Erythroblast (primary cell): Measurements from ENCODE around the gene SLC29A2.

ENCODE experiments used
- GATA1 ChIP-seq: IDR thresholded peaks from 2 replicates; pipeline ENCODE4 v1.6.1; 2011; ENCODE audit warnings: low read depth, mild to moderate bottlenecking, control low read depth, low read length, moderate library complexity
- POLR2A ChIP-seq: IDR thresholded peaks from 2 replicates; pipeline ENCODE4 v1.6.1; 2011; ENCODE audit warnings: mild to moderate bottlenecking, low read length

GRCh38 chr11:66359662-66360087 lies 11.9 kb downstream of the SLC29A2 start:
- TF ChIP-seq POLR2A (no peak), GATA1 (no peak)
